ENCODE measurements around the gene HLA-DPB1. TPM values are rescaled to one million over a fixed set of nuclear protein-coding genes. Genes with fewer than 3 reads are reported as not detected.
"Not testable (repeated sequence)": the region's sequence is repeated elsewhere in the genome, so short reads cannot be mapped to it uniquely, and the experiment has no call there.

Gene HLA-DPB1
- total RNA-seq, 4 donors from 2014 or later = 10.0 to 68.0 (median 40.4) TPM

DNA sequence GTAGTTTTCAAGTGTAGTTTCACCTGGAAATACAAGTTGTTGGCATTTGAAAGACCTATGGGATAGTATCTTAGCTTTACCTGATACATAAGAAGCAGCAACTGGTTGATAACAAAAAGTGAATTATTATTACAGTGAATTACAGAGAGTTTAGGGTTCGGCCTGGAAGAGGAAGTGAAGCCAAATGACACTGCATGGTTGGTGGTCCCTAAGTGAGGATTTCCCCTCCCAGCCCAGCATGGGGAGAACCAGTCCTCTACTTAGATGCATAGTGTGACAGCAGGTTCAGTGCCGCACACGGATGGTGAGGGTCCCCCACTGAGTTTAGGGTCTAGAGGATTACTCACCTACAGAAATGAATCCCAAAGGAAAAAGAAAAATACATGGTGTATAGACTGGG, 18.1 kb downstream of the HLA-DPB1 start:
- intact Hi-C loops (cut with DNase I; ENCODE audit: low total_unique reads) (no loop called here), in situ Hi-C loops (cut with MboI; ENCODE audit: low pct_ligation_motif_present in 1 of 4, low pct_unique_long_range_greater_than_20kb in 1 of 4, low sequenced_read_pairs in 3 of 4) (no loop called here)
- 80 to 92% methylated on average over 3 of the region's 3 CpGs for WGBS, 2 donors (ENCODE audit: low coverage in 1 of 2)
- no peaks in the 10 kb centered on the region for H3K27me3 ChIP-seq
- TF ChIP-seq, protein P1, sequence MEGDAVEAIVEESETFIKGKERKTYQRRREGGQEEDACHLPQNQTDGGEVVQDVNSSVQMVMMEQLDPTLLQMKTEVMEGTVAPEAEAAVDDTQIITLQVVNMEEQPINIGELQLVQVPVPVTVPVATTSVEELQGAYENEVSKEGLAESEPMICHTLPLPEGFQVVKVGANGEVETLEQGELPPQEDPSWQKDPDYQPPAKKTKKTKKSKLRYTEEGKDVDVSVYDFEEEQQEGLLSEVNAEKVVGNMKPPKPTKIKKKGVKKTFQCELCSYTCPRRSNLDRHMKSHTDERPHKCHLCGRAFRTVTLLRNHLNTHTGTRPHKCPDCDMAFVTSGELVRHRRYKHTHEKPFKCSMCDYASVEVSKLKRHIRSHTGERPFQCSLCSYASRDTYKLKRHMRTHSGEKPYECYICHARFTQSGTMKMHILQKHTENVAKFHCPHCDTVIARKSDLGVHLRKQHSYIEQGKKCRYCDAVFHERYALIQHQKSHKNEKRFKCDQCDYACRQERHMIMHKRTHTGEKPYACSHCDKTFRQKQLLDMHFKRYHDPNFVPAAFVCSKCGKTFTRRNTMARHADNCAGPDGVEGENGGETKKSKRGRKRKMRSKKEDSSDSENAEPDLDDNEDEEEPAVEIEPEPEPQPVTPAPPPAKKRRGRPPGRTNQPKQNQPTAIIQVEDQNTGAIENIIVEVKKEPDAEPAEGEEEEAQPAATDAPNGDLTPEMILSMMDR (IDR thresholded peaks at IDR 0.05) = no peak
- no peak for TF ChIP-seq EP300 (IDR thresholded peaks at IDR 0.05; ENCODE audit: low read depth)
- no peak for TF ChIP-seq POLR2AphosphoS5 (IDR thresholded peaks at IDR 0.05)
- no peak for TF ChIP-seq POLR2A (IDR thresholded peaks at IDR 0.05)
- H3K36me3 ChIP-seq = no peaks in the 10 kb centered on the region
- no peak overlapping the region for H3K4me3 ChIP-seq
- H3K4me1 ChIP-seq = no peaks in the 10 kb centered on the region
- no peak for DNase-seq
- no peaks in the 10 kb centered on the region for H3K9me3 ChIP-seq
- no peak overlapping the region for H3K27ac ChIP-seq

DNA sequence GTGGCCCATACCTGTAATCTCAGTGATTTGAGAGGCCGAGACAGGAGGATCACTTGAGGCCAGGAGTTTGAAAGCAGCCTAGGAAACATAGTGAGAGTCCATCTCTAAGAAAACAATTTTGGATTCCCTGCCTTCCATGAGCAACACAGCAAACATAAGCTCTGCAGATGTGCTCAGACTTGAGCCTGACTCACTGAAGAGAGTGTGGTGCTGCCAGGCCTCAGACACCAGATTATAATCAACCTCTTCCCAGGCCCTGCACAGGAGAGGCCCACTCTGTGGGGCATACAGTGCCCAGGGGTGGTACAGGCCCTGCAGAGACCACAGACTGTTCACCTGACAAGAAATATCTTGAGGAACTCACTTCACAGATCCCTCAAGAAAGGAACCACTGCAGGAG, 19.9 kb downstream of the HLA-DPB1 start:
- Histone ChIP-seq H3K27ac (no peak overlapping the region), H3K9me3 (peaks cover 3 to 8% of the 10 kb centered on the region in 2 donors), H3K4me3 (no peak overlapping the region), H3K27me3 (no peaks in the 10 kb centered on the region), H3K36me3 (no peaks in the 10 kb centered on the region), H3K4me1 (no peaks in the 10 kb centered on the region)
- in situ Hi-C loops (cut with MboI; ENCODE audit: low pct_ligation_motif_present in 1 of 4, low pct_unique_long_range_greater_than_20kb in 1 of 4, low sequenced_read_pairs in 3 of 4) (no loop called here), intact Hi-C loops (cut with DNase I; ENCODE audit: low total_unique reads) (no loop called here)
- 91% methylated on average over 1 of the region's 1 CpG; no CpG with 5 or more reads in 1 of the 2 donors for WGBS, 2 donors (ENCODE audit: low coverage in 1 of 2)
- no peak for DNase-seq
- TF ChIP-seq POLR2AphosphoS5 (IDR thresholded peaks at IDR 0.05) = no peak
- TF ChIP-seq, protein P1 (IDR thresholded peaks at IDR 0.05) = no peak
- no peak for TF ChIP-seq POLR2A (IDR thresholded peaks at IDR 0.05)
- TF ChIP-seq EP300 (IDR thresholded peaks at IDR 0.05; ENCODE audit: low read depth) = no peak

DNA sequence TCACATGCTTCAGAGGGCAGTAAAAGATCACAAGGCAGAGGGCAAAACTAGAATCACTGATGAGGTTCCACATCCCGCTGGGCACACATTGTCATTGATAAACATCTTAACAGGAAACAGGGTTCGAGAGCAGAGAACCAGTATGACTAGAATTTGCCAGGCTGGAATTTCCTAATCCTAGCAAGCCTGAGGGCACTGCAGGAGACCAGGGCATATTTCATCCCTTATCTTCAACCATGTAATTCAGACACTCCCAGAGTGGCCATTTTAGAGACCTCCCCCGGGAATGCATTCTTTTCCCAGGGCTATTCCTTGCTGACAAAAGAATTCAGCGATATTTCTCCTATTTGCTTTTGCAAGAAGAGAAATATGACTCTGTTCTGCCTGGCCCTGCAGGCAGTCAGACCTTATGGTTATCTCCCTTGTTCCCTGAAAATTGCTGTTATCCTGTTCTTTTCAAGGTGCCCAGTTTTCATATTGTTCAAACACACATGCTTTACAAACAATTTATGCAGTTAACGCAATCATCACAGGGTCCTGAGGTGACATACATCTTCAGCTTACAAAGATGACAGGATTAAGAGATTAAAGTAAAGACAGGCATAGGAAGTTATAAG, 25.4 kb downstream of the HLA-DPB1 start:
- 78 to 81% methylated on average over 5 of the region's 5 CpGs for WGBS, 2 donors (ENCODE audit: low coverage in 1 of 2)
- H3K4me3 ChIP-seq; H3K27me3 ChIP-seq; H3K27ac ChIP-seq; H3K4me1 ChIP-seq; intact Hi-C loops (cut with DNase I; ENCODE audit: low total_unique reads); DNase-seq; H3K36me3 ChIP-seq: not testable (repeated sequence)
- in situ Hi-C loops (cut with MboI; ENCODE audit: low pct_ligation_motif_present in 1 of 4, low pct_unique_long_range_greater_than_20kb in 1 of 4, low sequenced_read_pairs in 3 of 4) = loop anchor here in 1 of 4 donors (25.0 kb wide), 1 partner anchor 136 kb away; no protein-coding TSS in a partner anchor
- H3K9me3 ChIP-seq = peaks cover 6 to 14% of the 10 kb centered on the region in 2 donors

DNA sequence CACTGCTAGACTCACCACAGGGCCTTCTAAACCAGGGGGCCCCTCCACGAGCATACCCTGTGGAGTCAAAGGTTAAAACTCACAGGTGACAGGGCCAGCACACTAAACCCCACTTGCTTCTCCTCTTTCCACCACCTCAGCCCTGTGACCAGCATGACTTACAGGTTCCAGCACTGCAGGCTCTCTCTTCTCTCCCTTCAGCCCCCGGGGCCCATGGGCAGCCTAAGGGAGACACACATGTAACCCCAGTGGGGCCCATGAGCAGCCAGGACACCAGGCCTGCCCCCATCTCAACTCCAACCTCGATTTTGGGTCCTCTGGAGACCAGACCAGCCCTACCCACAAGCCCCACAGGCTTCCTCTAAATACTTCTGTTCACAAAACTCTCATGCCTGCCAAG, 28.0 kb downstream of the HLA-DPB1 start:
- peaks cover 22% of the 10 kb centered on the region for H3K27me3 ChIP-seq
- H3K4me3 ChIP-seq = no peak overlapping the region
- 20 to 54% methylated on average over 1 to 3 of the region's 3 CpGs for WGBS, 2 donors (ENCODE audit: low coverage in 1 of 2)
- in situ Hi-C loops (cut with MboI; ENCODE audit: low pct_ligation_motif_present in 1 of 4, low pct_unique_long_range_greater_than_20kb in 1 of 4, low sequenced_read_pairs in 3 of 4) (loop anchor here in 1 of 4 donors (25.0 kb wide), 1 partner anchor 134 kb away; no protein-coding TSS in a partner anchor), intact Hi-C loops (cut with DNase I; ENCODE audit: low total_unique reads) (no loop called here)
- H3K36me3 ChIP-seq = no peaks in the 10 kb centered on the region
- no peak overlapping the region for H3K27ac ChIP-seq
- no peaks in the 10 kb centered on the region for H3K4me1 ChIP-seq
- DNase-seq = no peak
- no peak for TF ChIP-seq EP300 (IDR thresholded peaks at IDR 0.05; ENCODE audit: low read depth)
- no peak for TF ChIP-seq POLR2A (IDR thresholded peaks at IDR 0.05)
- TF ChIP-seq POLR2AphosphoS5 (IDR thresholded peaks at IDR 0.05) = no peak
- TF ChIP-seq, protein P1 (IDR thresholded peaks at IDR 0.05) = no peak
- peaks cover 6 to 14% of the 10 kb centered on the region in 2 donors for H3K9me3 ChIP-seq
